Neural cell (in vitro differentiated cells): ENCODE data around the gene ANXA4. TPM values are rescaled to one million over a fixed set of nuclear protein-coding genes. Genes with fewer than 3 reads are reported as not detected.

ENCODE experiments used
- H2AFZ ChIP-seq: fragments of 200-600, 300-800 bp; sonication (generic), shearing (Covaris generic); 2 replicates; pipeline ENCODE4 v1.6.0; 2014; ENCODE audit warnings: low read depth, mild to moderate bottlenecking, antibody characterized with exemption, low read length, moderate library complexity
- H3F3A ChIP-seq: fragments of 200-600 bp; shearing (Covaris generic); 2 replicates; pipeline ENCODE4 v1.6.1; 2016; ENCODE audit warnings: mild to moderate bottlenecking, moderate library complexity, mixed read lengths, antibody characterized with exemption, low read length; ENCODE audit not compliant: insufficient read depth, poor library complexity, severe bottlenecking
- H3K27ac ChIP-seq: fragments of 200-600, 300-800 bp; sonication (generic), shearing (Covaris generic); 2 replicates; pipeline ENCODE4 v1.5.1; 2014; ENCODE audit warnings: mild to moderate bottlenecking, low read length, moderate library complexity
- H3K27me3 ChIP-seq: fragments of 300-800, 200-600 bp; sonication (generic), shearing (Covaris generic); 2 replicates; pipeline ENCODE4 v1.6.0; 2014; ENCODE audit warnings: mild to moderate bottlenecking, low read depth, low read length, moderate library complexity; ENCODE audit not compliant: insufficient read depth
- H3K36me3 ChIP-seq: fragments of 300-800, 200-600 bp; sonication (generic), shearing (Covaris generic); 2 replicates; pipeline ENCODE4 v1.5.1; 2014; ENCODE audit warnings: mild to moderate bottlenecking, antibody characterized with exemption, low read length, moderate library complexity; ENCODE audit not compliant: insufficient read depth
- H3K4me2 ChIP-seq: fragments of 300-800, 200-600 bp; sonication (generic), shearing (Covaris generic); 2 replicates; pipeline ENCODE4 v1.6.0; 2014; ENCODE audit warnings: mild to moderate bottlenecking, low read length
- H3K4me3 ChIP-seq: fragments of 300-800, 200-600 bp; sonication (generic), shearing (Covaris generic); 2 replicates; pipeline ENCODE4 v1.5.1; 2014; ENCODE audit warnings: mild to moderate bottlenecking, low read length, moderate library complexity
- H3K79me2 ChIP-seq: fragments of 200-600 bp; shearing (Covaris generic); replicated peaks from 2 replicates; pipeline ENCODE4 v1.6.0; 2014; ENCODE audit warnings: mild to moderate bottlenecking, low read length, moderate library complexity; ENCODE audit not compliant: insufficient read depth
- H3K9ac ChIP-seq: fragments of 300-800, 200-600 bp; sonication (generic), shearing (Covaris generic); 2 replicates; pipeline ENCODE4 v1.6.1; 2016; ENCODE audit warnings: mild to moderate bottlenecking, low read length, mixed read lengths
- H3K9me2 ChIP-seq: fragments of 200-600 bp; shearing (Covaris generic); 2 replicates; pipeline ENCODE4 v1.6.1; 2016; ENCODE audit warnings: mild to moderate bottlenecking, low read length, mixed read lengths; ENCODE audit not compliant: insufficient read depth
- H3K9me3 ChIP-seq: fragments of 200-600, 300-800 bp; sonication (generic), shearing (Covaris generic); 2 replicates; pipeline ENCODE4 v1.6.1; 2016; ENCODE audit warnings: mild to moderate bottlenecking, mixed run types, low read length, moderate library complexity, mixed read lengths
- H4K20me1 ChIP-seq: fragments of 200-600 bp; shearing (Covaris generic); 2 replicates; pipeline ENCODE4 v1.6.1; 2016; ENCODE audit warnings: mild to moderate bottlenecking, mixed run types; ENCODE audit not compliant: insufficient read depth
- EP300 ChIP-seq: fragments of 450-650 bp; conservative IDR thresholded peaks from 2 replicates; pipeline ENCODE4 v1.6.1; 2014; ENCODE audit warnings: antibody characterized with exemption, mild to moderate bottlenecking, moderate library complexity; ENCODE audit not compliant: poor library complexity, severe bottlenecking
- EZH2 ChIP-seq: fragments of 200-600, 300-800 bp; shearing (Covaris generic), sonication (generic); IDR thresholded peaks from 2 replicates; pipeline ENCODE4 v1.6.1; 2014; ENCODE audit warnings: antibody characterized with exemption, low read length, borderline replicate concordance, mild to moderate bottlenecking; ENCODE audit not compliant: insufficient read depth, poor library complexity, severe bottlenecking
- MXI1 ChIP-seq: fragments of 450-650 bp; conservative IDR thresholded peaks from 2 replicates; pipeline ENCODE4 v1.6.1; 2014; ENCODE audit warnings: antibody characterized with exemption, mild to moderate bottlenecking; ENCODE audit not compliant: poor library complexity, severe bottlenecking
- POLR2AphosphoS5 ChIP-seq: IDR thresholded peaks from 2 replicates; pipeline ENCODE4 v1.6.1; 2012
- RAD21 ChIP-seq: fragments of 450-650 bp; conservative IDR thresholded peaks from 2 replicates; pipeline ENCODE4 v1.6.1; 2014; ENCODE audit warnings: antibody characterized with exemption, mild to moderate bottlenecking, moderate library complexity
- SMC3 ChIP-seq: fragments of 450-650 bp; conservative IDR thresholded peaks from 2 replicates; pipeline ENCODE4 v1.6.1; 2014; ENCODE audit warnings: antibody characterized with exemption, mild to moderate bottlenecking, moderate library complexity; ENCODE audit not compliant: poor library complexity
- TAF1 ChIP-seq: IDR thresholded peaks from 2 replicates; pipeline ENCODE4 v1.6.1; 2012; ENCODE audit warnings: low read depth
- polyA plus RNA-seq: library from polyadenylated mRNA; depleted of rRNA; stranded (reverse); fragments of >200 nt; gene quantifications from 2 replicates; pipeline ENCODE4 v1.2.3, GENCODE V29; 2014
- TF ChIP-seq, protein P1 (sequence below): IDR thresholded peaks from 2 replicates; pipeline ENCODE4 v1.6.1; 2012; ENCODE audit warnings: borderline replicate concordance
- TF ChIP-seq, protein P2 (sequence below): fragments of 450-650 bp; IDR thresholded peaks from 2 replicates; pipeline ENCODE4 v1.5.1; 2014; ENCODE audit warnings: antibody characterized with exemption, mild to moderate bottlenecking, moderate library complexity; ENCODE audit not compliant: poor library complexity, severe bottlenecking

The ANXA4 gene
- polyA plus RNA-seq, 1 donor from 2014 or later: 1.8 TPM

DNA sequence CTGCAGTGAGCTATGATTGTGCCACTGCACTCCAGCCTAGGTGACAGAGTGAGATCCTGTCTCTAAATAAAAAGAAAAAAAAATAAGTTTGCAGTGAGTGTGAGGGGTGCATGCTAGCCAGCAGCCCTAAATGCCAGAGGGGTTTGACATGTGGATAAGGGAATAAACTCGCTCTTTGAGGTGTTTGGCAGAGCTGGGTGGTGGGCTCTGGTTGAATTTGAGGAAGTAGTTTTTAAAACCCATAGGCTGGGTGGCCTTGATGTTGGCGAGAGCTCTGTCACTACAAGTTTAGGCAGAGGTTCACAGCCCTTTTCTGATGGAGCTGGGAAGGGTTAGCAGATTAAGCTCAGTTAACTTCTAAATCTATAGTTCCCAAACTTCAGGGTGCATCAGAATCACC, 3.1 kb downstream of the ANXA4 start:
- Histone ChIP-seq H3K27me3 (peaks cover 32% of the 10 kb centered on the region), H3K9me3 (no peaks in the 10 kb centered on the region), H3F3A (no peaks in the 10 kb centered on the region), H3K36me3 (no peaks in the 10 kb centered on the region), H3K27ac (no peak overlapping the region), H3K9ac (no peak overlapping the region), H3K79me2 (no peaks in the 10 kb centered on the region), H3K4me3 (no peak overlapping the region), H3K4me2 (no peak overlapping the region), H4K20me1 (no peaks in the 10 kb centered on the region), H2AFZ (no peak overlapping the region), H3K9me2 (no peaks in the 10 kb centered on the region)
- TF ChIP-seq MXI1 (no peak), EZH2 (no peak), EP300 (no peak), POLR2AphosphoS5 (no peak), RAD21 (no peak), SMC3 (no peak), TAF1 (no peak)
- TF ChIP-seq, protein P1, sequence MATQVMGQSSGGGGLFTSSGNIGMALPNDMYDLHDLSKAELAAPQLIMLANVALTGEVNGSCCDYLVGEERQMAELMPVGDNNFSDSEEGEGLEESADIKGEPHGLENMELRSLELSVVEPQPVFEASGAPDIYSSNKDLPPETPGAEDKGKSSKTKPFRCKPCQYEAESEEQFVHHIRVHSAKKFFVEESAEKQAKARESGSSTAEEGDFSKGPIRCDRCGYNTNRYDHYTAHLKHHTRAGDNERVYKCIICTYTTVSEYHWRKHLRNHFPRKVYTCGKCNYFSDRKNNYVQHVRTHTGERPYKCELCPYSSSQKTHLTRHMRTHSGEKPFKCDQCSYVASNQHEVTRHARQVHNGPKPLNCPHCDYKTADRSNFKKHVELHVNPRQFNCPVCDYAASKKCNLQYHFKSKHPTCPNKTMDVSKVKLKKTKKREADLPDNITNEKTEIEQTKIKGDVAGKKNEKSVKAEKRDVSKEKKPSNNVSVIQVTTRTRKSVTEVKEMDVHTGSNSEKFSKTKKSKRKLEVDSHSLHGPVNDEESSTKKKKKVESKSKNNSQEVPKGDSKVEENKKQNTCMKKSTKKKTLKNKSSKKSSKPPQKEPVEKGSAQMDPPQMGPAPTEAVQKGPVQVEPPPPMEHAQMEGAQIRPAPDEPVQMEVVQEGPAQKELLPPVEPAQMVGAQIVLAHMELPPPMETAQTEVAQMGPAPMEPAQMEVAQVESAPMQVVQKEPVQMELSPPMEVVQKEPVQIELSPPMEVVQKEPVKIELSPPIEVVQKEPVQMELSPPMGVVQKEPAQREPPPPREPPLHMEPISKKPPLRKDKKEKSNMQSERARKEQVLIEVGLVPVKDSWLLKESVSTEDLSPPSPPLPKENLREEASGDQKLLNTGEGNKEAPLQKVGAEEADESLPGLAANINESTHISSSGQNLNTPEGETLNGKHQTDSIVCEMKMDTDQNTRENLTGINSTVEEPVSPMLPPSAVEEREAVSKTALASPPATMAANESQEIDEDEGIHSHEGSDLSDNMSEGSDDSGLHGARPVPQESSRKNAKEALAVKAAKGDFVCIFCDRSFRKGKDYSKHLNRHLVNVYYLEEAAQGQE: no peak
- TF ChIP-seq, protein P2, sequence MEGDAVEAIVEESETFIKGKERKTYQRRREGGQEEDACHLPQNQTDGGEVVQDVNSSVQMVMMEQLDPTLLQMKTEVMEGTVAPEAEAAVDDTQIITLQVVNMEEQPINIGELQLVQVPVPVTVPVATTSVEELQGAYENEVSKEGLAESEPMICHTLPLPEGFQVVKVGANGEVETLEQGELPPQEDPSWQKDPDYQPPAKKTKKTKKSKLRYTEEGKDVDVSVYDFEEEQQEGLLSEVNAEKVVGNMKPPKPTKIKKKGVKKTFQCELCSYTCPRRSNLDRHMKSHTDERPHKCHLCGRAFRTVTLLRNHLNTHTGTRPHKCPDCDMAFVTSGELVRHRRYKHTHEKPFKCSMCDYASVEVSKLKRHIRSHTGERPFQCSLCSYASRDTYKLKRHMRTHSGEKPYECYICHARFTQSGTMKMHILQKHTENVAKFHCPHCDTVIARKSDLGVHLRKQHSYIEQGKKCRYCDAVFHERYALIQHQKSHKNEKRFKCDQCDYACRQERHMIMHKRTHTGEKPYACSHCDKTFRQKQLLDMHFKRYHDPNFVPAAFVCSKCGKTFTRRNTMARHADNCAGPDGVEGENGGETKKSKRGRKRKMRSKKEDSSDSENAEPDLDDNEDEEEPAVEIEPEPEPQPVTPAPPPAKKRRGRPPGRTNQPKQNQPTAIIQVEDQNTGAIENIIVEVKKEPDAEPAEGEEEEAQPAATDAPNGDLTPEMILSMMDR: no peak

DNA sequence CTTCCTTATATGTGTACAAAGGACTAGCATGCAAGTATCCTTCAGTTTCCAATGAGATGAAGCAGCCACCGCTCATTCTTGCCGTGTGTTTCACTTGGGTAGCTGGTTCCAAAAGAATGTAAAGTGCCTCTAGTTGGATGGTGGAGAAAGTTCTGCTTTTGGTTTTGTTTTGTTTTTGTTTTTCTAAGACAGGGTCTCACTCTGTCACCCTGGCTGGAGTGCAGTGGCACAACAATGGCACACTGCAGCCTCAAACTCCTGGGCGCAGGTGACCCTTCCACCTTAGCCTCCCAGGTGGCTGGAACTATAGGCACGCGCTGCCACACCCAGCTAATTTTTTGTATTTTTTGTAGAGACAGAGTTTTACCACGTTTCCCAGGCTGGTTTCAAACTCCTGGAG, 8.3 kb downstream of the ANXA4 start:
- Histone ChIP-seq H3K9me2 (no peaks in the 10 kb centered on the region), H3K27ac (no peak overlapping the region), H3K4me2 (no peak overlapping the region), H3K36me3 (no peaks in the 10 kb centered on the region), H4K20me1 (no peaks in the 10 kb centered on the region), H2AFZ (no peak overlapping the region), H3K4me3 (no peak overlapping the region), H3F3A (no peaks in the 10 kb centered on the region), H3K27me3 (no peaks in the 10 kb centered on the region), H3K9me3 (no peaks in the 10 kb centered on the region), H3K79me2 (no peaks in the 10 kb centered on the region), H3K9ac (no peak overlapping the region)
- no peak for TF ChIP-seq POLR2AphosphoS5
- TF ChIP-seq EP300: no peak
- no peak for TF ChIP-seq EZH2
- no peak for TF ChIP-seq TAF1
- TF ChIP-seq, protein P1: no peak
- TF ChIP-seq RAD21: no peak
- TF ChIP-seq, protein P2: no peak
- no peak for TF ChIP-seq MXI1
- TF ChIP-seq SMC3: no peak
